Prostate gland (tissue), 2 donors: ENCODE measurements around the gene CMSS1. TPM values are rescaled to one million over a fixed set of nuclear protein-coding genes. Genes with fewer than 3 reads are reported as not detected.

Source experiments
- DNase-seq: peaks from one replicate; pipeline ENCODE4 v3.0.0-alpha.2; 2019; ENCODE audit warnings: low spot score
- H3K27ac ChIP-seq, 2 donors: fragments of 200-600 bp; sonication (generic); 2 replicates each; pipeline ENCODE4 v1.5.1; 2017 to 2019
- H3K27me3 ChIP-seq: fragments of 200-600 bp; sonication (generic); replicated peaks from 2 replicates; pipeline ENCODE4 v1.5.1; 2019; ENCODE audit not compliant: insufficient read depth
- H3K36me3 ChIP-seq, 2 donors: fragments of 200-600 bp; sonication (generic); 1 replicate in 1 of 2; 2 replicates in 1 of 2; pipeline versions ENCODE4 v1.5.1 to v1.8.1; 2017 to 2019
- H3K4me1 ChIP-seq: fragments of 200-600 bp; sonication (generic); replicated peaks from 2 replicates; pipeline ENCODE4 v1.5.1; 2019
- H3K4me3 ChIP-seq, 2 donors: fragments of 200-600 bp; sonication (generic); 2 replicates each; pipeline ENCODE4 v1.5.1; 2017 to 2019
- H3K9me3 ChIP-seq: fragments of 200-600 bp; sonication (generic); 2 replicates; pipeline ENCODE4 v1.5.1; 2017
- POLR2A ChIP-seq: fragments of 450-650 bp; IDR thresholded peaks from one replicate; pipeline ENCODE4 v1.6.1; 2016; ENCODE audit warnings: antibody characterized with exemption, mild to moderate bottlenecking
- POLR2AphosphoS5 ChIP-seq: sonication (generic); formaldehyde crosslinking; IDR thresholded peaks from one replicate; pipeline ENCODE4 v1.6.1; 2017; ENCODE audit warnings: antibody characterized with exemption
- WGBS: methylation state at CpG from one replicate; pipeline ENCODE4 v1.1.5; 2018; 5-methylcytosine and 5-hydroxymethylcytosine counted together
- intact Hi-C: fragments of 100-400 bp; cut with DNase I; formaldehyde crosslinking; loops from one replicate; pipeline ENCODE4 v1.14.2; 2022
- total RNA-seq, 2 donors: library from RNA; depleted of rRNA; stranded (reverse); fragments of >200 nt; gene quantifications; one replicate each; pipeline ENCODE4 v1.1.0, GENCODE V29; 2016
- TF ChIP-seq, protein P1 (sequence below), 4 experiments: fragments of 200-600 bp in 2 of 4; fragments of 450-650 bp in 2 of 4; sonication (generic) in 2 of 4; IDR thresholded peaks; 1 replicate in 3 of 4; 2 replicates in 1 of 4; pipeline ENCODE4 v1.5.1; 2016 to 2019; ENCODE audit warnings: antibody characterized with exemption in 4 of 4, mild to moderate bottlenecking in 2 of 4, moderate library complexity in 2 of 4

Gene CMSS1
- total RNA-seq, 2 donors from 2014 or later = 10.2 to 13.6 TPM

- no peak for TF ChIP-seq POLR2AphosphoS5
- TF ChIP-seq, protein P1, sequence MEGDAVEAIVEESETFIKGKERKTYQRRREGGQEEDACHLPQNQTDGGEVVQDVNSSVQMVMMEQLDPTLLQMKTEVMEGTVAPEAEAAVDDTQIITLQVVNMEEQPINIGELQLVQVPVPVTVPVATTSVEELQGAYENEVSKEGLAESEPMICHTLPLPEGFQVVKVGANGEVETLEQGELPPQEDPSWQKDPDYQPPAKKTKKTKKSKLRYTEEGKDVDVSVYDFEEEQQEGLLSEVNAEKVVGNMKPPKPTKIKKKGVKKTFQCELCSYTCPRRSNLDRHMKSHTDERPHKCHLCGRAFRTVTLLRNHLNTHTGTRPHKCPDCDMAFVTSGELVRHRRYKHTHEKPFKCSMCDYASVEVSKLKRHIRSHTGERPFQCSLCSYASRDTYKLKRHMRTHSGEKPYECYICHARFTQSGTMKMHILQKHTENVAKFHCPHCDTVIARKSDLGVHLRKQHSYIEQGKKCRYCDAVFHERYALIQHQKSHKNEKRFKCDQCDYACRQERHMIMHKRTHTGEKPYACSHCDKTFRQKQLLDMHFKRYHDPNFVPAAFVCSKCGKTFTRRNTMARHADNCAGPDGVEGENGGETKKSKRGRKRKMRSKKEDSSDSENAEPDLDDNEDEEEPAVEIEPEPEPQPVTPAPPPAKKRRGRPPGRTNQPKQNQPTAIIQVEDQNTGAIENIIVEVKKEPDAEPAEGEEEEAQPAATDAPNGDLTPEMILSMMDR (IDR thresholded peaks at IDR 0.05) = no peak
- no peak for TF ChIP-seq POLR2A
- H3K4me1 ChIP-seq = no peaks in the 10 kb centered on the region
- H3K4me3 ChIP-seq = no peak overlapping the region
- H3K9me3 ChIP-seq = no peaks in the 10 kb centered on the region
- no peak for DNase-seq
- 91% methylated on average over 8 of the region's 8 CpGs for WGBS
- no peaks in the 10 kb centered on the region for H3K36me3 ChIP-seq
- intact Hi-C loops = loop anchor here (5.0 kb wide), 1 partner anchor 39 kb away; the partner anchor contains the start of gene FILIP1L
- H3K27me3 ChIP-seq = no peaks in the 10 kb centered on the region
- H3K27ac ChIP-seq = no peak overlapping the region
Measured at GRCh38 chr3:100151024-100151707, 333.5 kb downstream of the CMSS1 start.

GRCh38 chr3:100154171-100154570 is 336.5 kb downstream of the CMSS1 start:
- H3K27me3 ChIP-seq = no peaks in the 10 kb centered on the region
- no peak for DNase-seq
- H3K4me3 ChIP-seq = no peak overlapping the region
- no peaks in the 10 kb centered on the region for H3K4me1 ChIP-seq
- 85% methylated on average over 1 of the region's 1 CpG for WGBS
- H3K27ac ChIP-seq = no peak overlapping the region
- no peaks in the 10 kb centered on the region for H3K36me3 ChIP-seq
- no peaks in the 10 kb centered on the region for H3K9me3 ChIP-seq
- TF ChIP-seq POLR2AphosphoS5 (no peak), POLR2A (no peak)
- TF ChIP-seq, protein P1 (IDR thresholded peaks at IDR 0.05) = no peak
- intact Hi-C loops = loop anchor here (5.0 kb wide), 1 partner anchor 42 kb away; the partner anchor contains the start of gene FILIP1L

GRCh38 chr3:100155128-100155527 is 337.5 kb downstream of the CMSS1 start:
- no peaks in the 10 kb centered on the region for H3K36me3 ChIP-seq
- H3K9me3 ChIP-seq = no peaks in the 10 kb centered on the region
- TF ChIP-seq POLR2AphosphoS5 (no peak), POLR2A (no peak)
- TF ChIP-seq, protein P1 (IDR thresholded peaks at IDR 0.05) = no peak
- H3K27me3 ChIP-seq = no peaks in the 10 kb centered on the region
- H3K27ac ChIP-seq = no peak overlapping the region
- intact Hi-C loops = no loop called here
- no peaks in the 10 kb centered on the region for H3K4me1 ChIP-seq
- H3K4me3 ChIP-seq = no peak overlapping the region
- no peak for DNase-seq

DNA sequence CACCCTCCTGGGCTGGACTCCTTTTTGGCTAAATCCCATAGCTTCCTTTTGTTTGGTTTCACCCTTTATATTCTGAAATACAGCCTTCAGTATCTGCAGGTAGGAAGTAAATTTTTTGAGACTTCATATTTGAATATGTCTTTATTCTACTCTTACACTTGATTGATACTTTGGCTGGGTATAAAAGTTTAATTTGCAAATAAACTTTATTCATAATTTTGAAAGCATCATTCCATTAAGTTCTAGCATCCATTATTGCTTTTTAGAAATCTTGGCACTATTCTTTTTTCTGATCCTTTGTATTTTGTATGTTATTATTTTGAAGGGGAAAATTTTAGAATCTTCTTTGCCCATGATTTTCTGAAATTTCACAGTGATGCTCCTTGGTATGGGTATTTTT is 337.9 kb downstream of the CMSS1 start:
- no peak for DNase-seq
- TF ChIP-seq, protein P1 (IDR thresholded peaks at IDR 0.05) = no peak
- no peak for TF ChIP-seq POLR2A
- no peak for TF ChIP-seq POLR2AphosphoS5
- no peaks in the 10 kb centered on the region for H3K36me3 ChIP-seq
- H3K27me3 ChIP-seq = no peaks in the 10 kb centered on the region
- H3K4me1 ChIP-seq = no peaks in the 10 kb centered on the region
- H3K4me3 ChIP-seq = no peak overlapping the region
- no peaks in the 10 kb centered on the region for H3K9me3 ChIP-seq
- intact Hi-C loops = no loop called here
- H3K27ac ChIP-seq = no peak overlapping the region

GRCh38 chr3:100157685-100158084 is 340.0 kb downstream of the CMSS1 start:
- intact Hi-C loops = no loop called here
- whole genome bisulfite sequencing = 88% methylated on average over 2 of the region's 2 CpGs

More at GRCh38 chr3:100157685-100158084, 340.0 kb downstream of the CMSS1 start:
- no peak for DNase-seq
- TF ChIP-seq, protein P1 (IDR thresholded peaks at IDR 0.05) = no peak
- no peak for TF ChIP-seq POLR2AphosphoS5
- no peak for TF ChIP-seq POLR2A
- Histone ChIP-seq H3K36me3 (no peaks in the 10 kb centered on the region), H3K4me1 (no peaks in the 10 kb centered on the region), H3K9me3 (no peaks in the 10 kb centered on the region), H3K27me3 (no peaks in the 10 kb centered on the region), H3K4me3 (no peak overlapping the region), H3K27ac (no peak overlapping the region)
